CD4-positive, alpha-beta T cell treated with Interleukin-17A for 4 hours (primary cell): ENCODE measurements around the gene SOD2.
"Not testable (repeated sequence)": the region's sequence is repeated elsewhere in the genome, so short reads cannot be mapped to it uniquely, and the experiment has no call there.

Experiments used
- DNase-seq: peaks from one replicate; pipeline ENCODE4 v3.0.0-alpha.2; 2020; ENCODE audit warnings: mixed read lengths

The SOD2 gene

GRCh38 chr6:159715605-159716004 lies 22.6 kb upstream of the SOD2 start:
- DNase-seq, result no peak

DNA sequence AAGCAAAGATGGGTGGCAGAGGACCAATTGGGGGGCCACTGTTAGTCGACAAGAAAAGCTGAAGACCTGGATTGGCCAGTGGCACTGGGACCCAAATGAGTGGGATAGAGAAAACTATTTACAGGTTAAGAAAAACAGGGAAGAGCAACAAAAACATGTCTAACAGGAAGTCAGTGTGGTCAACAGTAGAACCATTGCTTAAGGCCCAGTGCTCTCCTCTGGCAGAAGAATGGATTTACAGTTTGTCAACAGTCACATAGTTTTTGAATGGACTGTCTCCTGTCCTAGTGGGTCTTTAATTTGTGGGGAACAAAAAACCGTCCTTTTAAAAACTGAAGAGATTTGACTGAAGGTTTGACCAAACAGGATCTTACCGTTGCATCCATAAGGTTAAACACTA lies 22.1 kb upstream of the SOD2 start:
- no peak for DNase-seq

DNA sequence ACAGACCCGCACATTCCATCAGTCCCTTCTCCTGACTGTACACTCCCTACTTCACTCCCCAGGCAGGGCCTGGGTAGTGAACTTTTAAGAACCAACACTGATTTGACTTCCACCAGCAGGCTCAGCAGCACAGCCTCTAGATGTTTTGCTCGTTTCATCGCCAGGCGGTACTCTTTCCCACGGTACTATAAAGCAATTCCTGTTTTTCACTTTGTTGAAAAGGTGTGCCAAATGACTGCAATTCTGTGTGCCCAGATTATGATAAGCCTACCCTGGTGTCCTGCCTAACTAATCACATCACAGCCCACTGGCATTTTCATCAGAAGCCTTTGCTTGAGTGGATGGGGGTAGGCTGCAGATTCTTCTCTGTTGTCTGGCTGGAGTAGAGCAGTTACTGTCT lies 21.4 kb upstream of the SOD2 start:
- DNase-seq, result no peak

- DNase-seq, result no peak
Observed at GRCh38 chr6:159713984-159714383, 20.9 kb upstream of the SOD2 start.

- DNase-seq, result not testable (repeated sequence)
Observed at GRCh38 chr6:159712389-159712788, 19.3 kb upstream of the SOD2 start.

GRCh38 chr6:159710603-159711002 lies 17.6 kb upstream of the SOD2 start:
- DNase-seq, result not testable (repeated sequence)

- no peak for DNase-seq
Observed at GRCh38 chr6:159701413-159701999, 8.5 kb upstream of the SOD2 start.

GRCh38 chr6:159700970-159701369 lies 7.9 kb upstream of the SOD2 start:
- no peak for DNase-seq

DNA sequence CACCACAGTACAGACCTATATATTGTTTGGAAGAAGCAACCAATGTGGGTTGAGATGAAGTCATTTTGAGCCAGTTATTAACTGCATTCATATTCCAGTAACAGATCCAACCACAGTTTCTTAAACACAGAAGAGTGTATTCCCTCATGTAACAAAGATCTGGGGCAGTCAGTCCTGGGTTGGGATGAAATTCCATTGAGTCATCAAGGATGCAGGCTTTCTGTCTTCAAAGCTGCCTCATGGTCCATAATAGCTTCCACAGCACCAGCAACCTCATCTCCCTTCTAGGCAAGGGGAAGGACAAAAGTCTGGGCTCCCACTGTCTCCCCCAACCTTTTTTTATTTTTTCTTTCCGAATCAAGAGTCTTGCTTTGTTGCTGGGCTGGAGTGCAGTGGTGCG lies 2.9 kb upstream of the SOD2 start:
- DNase-seq, result no peak

DNA sequence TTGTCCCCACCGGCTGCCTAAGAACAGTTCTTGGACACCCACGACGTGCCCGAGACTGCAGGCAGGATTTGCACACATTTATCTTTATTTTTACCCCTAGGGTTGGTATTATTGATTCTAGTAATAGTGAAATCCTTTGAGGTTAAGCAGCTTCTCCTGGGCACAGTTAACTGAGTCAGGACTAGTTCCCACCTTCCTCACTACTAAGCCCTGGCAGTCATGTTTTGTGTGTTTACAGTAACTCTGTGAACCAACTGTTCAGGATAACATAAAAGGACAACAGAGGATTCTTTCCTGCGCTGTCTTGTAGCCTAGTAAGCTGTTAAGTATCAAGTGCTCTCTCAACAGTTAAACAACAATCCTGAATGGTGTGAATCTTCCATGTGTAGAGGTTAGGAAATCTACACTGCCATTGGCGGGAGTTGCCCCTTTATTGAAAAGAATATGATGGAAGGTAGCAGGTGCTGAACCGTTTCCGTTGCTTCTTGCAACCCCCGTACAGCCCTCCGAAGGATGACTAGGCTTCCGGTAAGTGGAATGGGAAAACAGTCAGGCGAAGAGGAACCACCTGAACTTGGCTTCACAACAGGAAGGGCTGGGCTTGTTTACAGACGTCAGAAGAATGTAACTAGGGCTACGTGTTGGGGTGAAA lies 979 bp upstream of the SOD2 start:
- DNase-seq, result peak; percentile 48

DNA sequence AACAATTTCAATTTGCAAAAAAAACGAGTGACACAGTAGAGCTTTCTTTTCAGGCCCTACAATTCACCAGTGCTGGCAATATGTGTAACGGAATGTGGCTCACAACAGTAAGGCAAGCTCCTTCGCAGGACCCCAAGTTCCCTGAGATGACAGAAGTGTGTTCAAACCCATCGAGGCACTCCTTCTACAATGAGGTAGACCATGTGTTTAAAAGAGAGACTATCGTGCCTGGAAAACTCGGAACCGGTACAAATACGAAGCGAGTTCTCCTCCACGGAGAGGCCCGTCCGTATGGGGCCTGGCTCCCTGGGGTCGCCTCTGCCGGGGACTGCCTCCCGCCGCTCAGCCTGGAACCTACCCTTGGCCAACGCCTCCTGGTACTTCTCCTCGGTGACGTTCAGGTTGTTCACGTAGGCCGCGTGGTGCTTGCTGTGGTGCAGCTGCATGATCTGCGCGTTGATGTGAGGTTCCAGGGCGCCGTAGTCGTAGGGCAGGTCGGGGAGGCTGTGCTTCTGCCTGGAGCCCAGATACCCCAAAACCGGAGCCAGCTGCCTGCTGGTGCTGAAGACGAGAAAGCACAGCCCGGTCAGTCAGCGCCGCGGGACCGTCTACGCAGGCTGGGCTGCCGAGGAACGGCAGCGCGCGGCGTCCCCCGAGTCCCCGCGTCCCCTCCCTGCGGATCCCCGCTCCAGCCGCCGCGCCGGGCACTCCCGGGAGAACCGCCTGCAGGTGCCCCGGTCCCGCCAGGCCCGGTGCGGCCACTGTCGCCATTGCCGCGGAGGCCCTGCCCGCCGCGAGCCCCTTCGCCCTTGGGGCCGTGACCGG lies 526 bp downstream of the SOD2 start:
- DNase-seq, result peak; percentile 66

GRCh38 chr6:159691963-159692287 lies 1.1 kb downstream of the SOD2 start:
- no peak for DNase-seq

DNA sequence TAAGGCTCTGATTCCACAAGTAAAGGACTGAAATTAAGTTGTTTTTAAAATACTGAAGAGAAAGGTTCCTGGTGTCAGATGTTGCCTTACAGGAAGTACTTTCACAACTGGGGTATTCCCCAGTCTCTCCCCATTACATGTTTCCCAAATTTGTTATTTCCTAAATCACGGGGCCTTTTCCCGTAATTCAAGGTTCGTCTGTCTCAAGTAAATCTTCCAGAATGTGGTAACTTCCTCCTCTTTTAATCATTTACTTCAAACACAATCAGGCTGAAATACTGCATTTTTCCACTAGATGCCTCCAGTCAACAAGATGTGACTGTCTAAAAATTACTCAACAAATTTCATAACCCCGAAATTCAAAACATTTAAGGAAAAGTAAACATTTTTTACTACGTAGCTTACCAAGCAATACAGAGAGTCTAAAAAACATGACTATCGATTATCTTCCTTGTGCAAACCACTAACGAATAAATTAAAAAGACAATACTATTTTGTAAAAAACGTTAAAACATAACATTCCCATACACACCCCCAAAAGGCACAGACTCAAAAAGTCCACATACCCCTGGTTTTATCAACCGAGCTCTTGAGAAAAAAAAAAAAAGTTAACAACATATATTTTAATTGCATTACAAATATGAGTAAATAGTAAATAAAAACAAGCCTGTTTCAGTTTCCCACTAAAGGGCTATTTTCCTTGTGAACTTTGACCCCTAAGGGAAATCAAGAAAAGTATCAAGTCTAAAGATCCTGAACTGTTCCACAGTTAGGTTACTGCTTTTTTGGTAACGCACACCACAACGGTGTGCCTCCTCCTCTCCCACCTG lies 1.7 kb downstream of the SOD2 start:
- DNase-seq, result peak; percentile 16

GRCh38 chr6:159690135-159690534 lies 2.9 kb downstream of the SOD2 start:
- DNase-seq, result not testable (repeated sequence)

GRCh38 chr6:159689001-159689400 lies 4.0 kb downstream of the SOD2 start:
- no peak for DNase-seq

- no peak for DNase-seq
Observed at GRCh38 chr6:159688266-159688905, 4.7 kb downstream of the SOD2 start.

DNA sequence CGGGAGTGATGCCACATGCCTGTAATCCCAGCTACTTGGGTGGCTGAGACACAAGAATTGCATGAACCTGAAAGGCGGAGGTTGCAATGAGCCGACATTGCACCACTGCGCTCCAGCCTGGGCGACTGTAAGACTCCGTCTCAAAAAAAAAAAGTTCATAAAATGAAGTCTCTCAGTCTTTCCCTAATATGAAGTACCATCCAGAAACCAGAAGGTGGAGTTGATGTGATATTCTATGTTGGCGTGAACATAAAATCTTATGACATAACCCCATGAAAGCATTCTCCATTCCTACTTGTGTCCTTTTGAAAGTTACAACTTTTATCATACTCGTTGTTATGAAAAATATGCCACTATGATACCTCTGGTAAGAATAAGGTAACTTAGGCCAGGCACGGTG lies 5.7 kb downstream of the SOD2 start:
- DNase-seq, result no peak

GRCh38 chr6:159686703-159687102 lies 6.3 kb downstream of the SOD2 start:
- DNase-seq, result no peak

DNA sequence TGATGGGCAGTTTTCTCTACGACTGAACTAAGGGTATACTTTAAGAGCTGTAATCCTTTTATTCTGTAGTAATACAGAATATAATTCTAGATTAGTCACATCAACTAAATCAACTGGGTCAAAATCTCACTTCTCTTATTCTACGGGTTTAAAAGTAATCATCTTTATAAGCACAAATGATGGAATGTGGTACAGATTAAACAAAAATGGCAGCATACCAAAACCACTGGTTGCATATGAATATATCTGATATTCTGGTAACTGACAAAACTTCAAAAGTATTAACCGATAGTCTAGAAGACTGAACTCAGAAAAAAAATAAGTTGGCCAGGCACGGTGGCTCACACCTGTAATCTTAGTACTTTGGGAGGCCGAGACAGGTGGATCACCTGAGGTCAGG lies 7.0 kb downstream of the SOD2 start:
- DNase-seq, result no peak

DNA sequence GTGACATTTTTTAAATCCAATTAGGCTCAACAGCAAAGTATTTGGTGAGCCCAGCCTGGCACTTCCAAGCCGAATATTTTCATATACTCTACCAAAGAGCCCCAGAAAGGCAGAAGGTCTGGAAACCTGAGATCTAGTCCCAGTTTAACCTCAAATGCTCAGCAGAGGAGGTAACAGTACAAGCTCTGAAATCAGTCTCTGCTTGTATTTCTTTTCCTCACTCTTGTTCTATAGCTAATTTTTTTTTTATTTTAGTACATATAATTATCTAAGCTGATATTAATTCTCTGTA lies 9.1 kb downstream of the SOD2 start:
- DNase-seq, result no peak

- no peak for DNase-seq
Observed at GRCh38 chr6:159682810-159683209, 10.2 kb downstream of the SOD2 start.

DNA sequence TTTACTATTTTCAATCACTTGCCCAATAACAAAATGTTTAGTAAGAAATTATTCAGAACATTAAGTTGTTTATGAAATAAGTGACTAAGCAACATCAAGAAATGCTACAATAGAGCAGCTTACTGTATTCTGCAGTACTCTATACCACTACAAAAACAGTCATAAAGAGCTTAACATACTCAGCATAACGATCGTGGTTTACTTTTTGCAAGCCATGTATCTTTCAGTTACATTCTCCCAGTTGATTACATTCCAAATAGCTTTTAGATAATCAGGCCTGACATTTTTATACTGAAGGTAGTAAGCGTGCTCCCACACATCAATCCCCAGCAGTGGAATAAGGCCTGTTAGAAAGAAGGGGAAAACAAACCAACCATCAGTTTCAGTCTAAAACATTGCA lies 10.7 kb downstream of the SOD2 start:
- no peak for DNase-seq
